HepG2 (cell line): Measurements from ENCODE around the gene FSD1. TPM values are rescaled to one million over a fixed set of nuclear protein-coding genes. Genes with fewer than 3 reads are reported as not detected.
A peak's percentile ranks its signal among the peaks of the same experiment; 100 is the strongest.

Source experiments
- CCAR2 ChIP-seq: fragments of 200-400 bp; formaldehyde crosslinking; optimal IDR thresholded peaks from 2 replicates; pipeline ENCODE3; 2018; ENCODE audit warnings: low read depth, mild to moderate bottlenecking, low read length, moderate library complexity
- CCDC6 ChIP-seq: sonication (generic); formaldehyde crosslinking; IDR thresholded peaks from 2 replicates; pipeline ENCODE4 v1.8.1; 2022; ENCODE audit warnings: mild to moderate bottlenecking, missing genetic modification reagents, moderate library complexity
- E2F1 ChIP-seq: sonication (generic); formaldehyde crosslinking; IDR thresholded peaks from 2 replicates; pipeline ENCODE4 v1.5.0; 2020; ENCODE audit warnings: missing genetic modification reagents
- FOSL2 ChIP-seq: sonication (generic); formaldehyde crosslinking; IDR thresholded peaks from 2 replicates; pipeline ENCODE4 v1.4.0; 2020; ENCODE audit warnings: missing genetic modification reagents
- HDAC1 ChIP-seq: sonication (generic); formaldehyde crosslinking; IDR thresholded peaks from 2 replicates; pipeline ENCODE4 v1.5.1; 2020; ENCODE audit warnings: mild to moderate bottlenecking, missing genetic modification reagents
- PITX1 ChIP-seq: sonication (generic); formaldehyde crosslinking; IDR thresholded peaks from 2 replicates; pipeline ENCODE4 v1.5.1; 2020; ENCODE audit warnings: mild to moderate bottlenecking, missing genetic modification reagents
- ZBED4 ChIP-seq: sonication (generic); formaldehyde crosslinking; IDR thresholded peaks from 2 replicates; pipeline ENCODE4 v1.4.0; 2020; ENCODE audit warnings: missing genetic modification reagents, borderline replicate concordance
- ZNF232 ChIP-seq: sonication (generic); formaldehyde crosslinking; IDR thresholded peaks from 2 replicates; pipeline ENCODE4 v1.4.0; 2020; ENCODE audit warnings: missing genetic modification reagents, borderline replicate concordance
- ZNF280D ChIP-seq: sonication (generic); formaldehyde crosslinking; IDR thresholded peaks from 2 replicates; pipeline ENCODE4 v1.5.1; 2020; ENCODE audit warnings: mild to moderate bottlenecking, missing genetic modification reagents
- ZNF318 ChIP-seq: sonication (generic); formaldehyde crosslinking; IDR thresholded peaks from 2 replicates; pipeline ENCODE4 v1.4.0; 2020; ENCODE audit warnings: mild to moderate bottlenecking, missing genetic modification reagents
- ZNF430 ChIP-seq: sonication (generic); formaldehyde crosslinking; IDR thresholded peaks from 2 replicates; pipeline ENCODE4 v1.9.0; 2021; ENCODE audit warnings: mild to moderate bottlenecking, missing genetic modification reagents
- ZNF616 ChIP-seq: sonication (generic); formaldehyde crosslinking; IDR thresholded peaks from 2 replicates; pipeline ENCODE4 v1.5.0; 2020; ENCODE audit warnings: low read depth, mild to moderate bottlenecking, missing genetic modification reagents
- polyA plus RNA-seq, 8 experiments: library from polyadenylated mRNA; depleted of rRNA in 3 of 8; stranded (reverse) in 7 of 8; unstranded in 1 of 8; fragments of >200 nt; fragmentation: Illumina TruSeq in 4 of 8; extraction: Trizol in 4 of 8; gene quantifications; 2 replicates each; pipeline versions ENCODE4 v1.2.1 to v1.2.3, GENCODE V29; 2011 to 2016; ENCODE audit warnings: low read depth in 4 of 8, missing spikeins in 1 of 8, mixed read lengths in 1 of 8; ENCODE audit not compliant: insufficient read depth in 1 of 8
- total RNA-seq, 5 experiments: library from RNA; depleted of rRNA; stranded (reverse); fragments of >200 nt; fragmentation: Illumina TruSeq; extraction: Trizol; gene quantifications; 2 replicates each; pipeline ENCODE4 v1.2.3, GENCODE V29; 2016; ENCODE audit warnings: low read depth in 1 of 5

FSD1 gene
- total and polyA plus RNA-seq, 2 of the 13 experiments (the other 11 are each of a cell fraction or from before 2014, with no cell fraction given), result 0.29 to 0.66 TPM

- TF ChIP-seq ZNF318 (CRISPR knock-in tag) (no peak), ZNF616 (CRISPR knock-in tag) (no peak), HDAC1 (CRISPR knock-in tag) (peak; percentile 65), ZBED4 (CRISPR knock-in tag) (no peak), PITX1 (CRISPR knock-in tag) (peak; percentile 76; the same call in 1 of the 2 replicates), CCDC6 (CRISPR knock-in tag) (no peak), ZNF280D (CRISPR knock-in tag) (no peak; the same call in 1 of the 2 replicates), FOSL2 (CRISPR knock-in tag) (no peak), ZNF430 (peak; percentile 25; the same call in 1 of the 2 replicates), E2F1 (CRISPR knock-in tag) (no peak), ZNF232 (CRISPR knock-in tag) (no peak), CCAR2 (no peak)
Observed at GRCh38 chr19:4337906-4338440, 33.6 kb downstream of the FSD1 start (continued).
